A673 (cell line): ENCODE measurements around the gene ERCC6L2. TPM values are rescaled to one million over a fixed set of nuclear protein-coding genes. Genes with fewer than 3 reads are reported as not detected.

ENCODE experiments used
- BruUV-seq: library from RNA; stranded (reverse); fragments of 400-500 nt; replicated peaks from 2 replicates; lab custom pipeline; 2021; lab: Mats Ljungman, UMichigan
- CTCF ChIA-PET: fragments of 300-600 bp; sonication (Branson Sonifier 250); formaldehyde crosslinking; loops from one replicate; lab custom pipeline; 2022; ENCODE audit warnings: antibody characterized with exemption; lab: Charles Lee
- POLR2A ChIA-PET: fragments of 300-600 bp; sonication (Branson Sonifier 250); formaldehyde crosslinking; loops from one replicate; lab custom pipeline; 2022; ENCODE audit warnings: antibody characterized with exemption; ENCODE audit not compliant: low non-redundant PET; lab: Charles Lee
- DNase-seq: peaks from one replicate; pipeline ENCODE4 v3.0.0-alpha.2; 2015; ENCODE audit warnings: low spot score
- H3K27ac ChIP-seq: fragments of 200-600 bp; sonication (generic); 2 replicates; pipeline ENCODE4 v1.5.1; 2016; ENCODE audit warnings: mixed run types, low read depth, mild to moderate bottlenecking, mixed read lengths, antibody characterized with exemption, low read length; ENCODE audit not compliant: poor library complexity, severe bottlenecking
- H3K27me3 ChIP-seq: fragments of 200-600 bp; sonication (generic); replicated peaks from 2 replicates; pipeline ENCODE4 v1.6.1; 2017; ENCODE audit warnings: mixed run types, low read depth, mild to moderate bottlenecking, mixed read lengths, antibody characterized with exemption, low read length; ENCODE audit not compliant: insufficient read depth, poor library complexity
- H3K36me3 ChIP-seq: fragments of 200-600 bp; sonication (generic); 2 replicates; pipeline ENCODE4 v1.6.1; 2016; ENCODE audit warnings: mixed run types, mild to moderate bottlenecking, mixed read lengths, antibody characterized with exemption, low read length; ENCODE audit not compliant: insufficient read depth, poor library complexity, severe bottlenecking
- H3K4me1 ChIP-seq: fragments of 200-600 bp; sonication (generic); 2 replicates; pipeline ENCODE4 v1.6.1; 2017; ENCODE audit warnings: mixed run types, mild to moderate bottlenecking, mixed read lengths, antibody characterized with exemption, low read length; ENCODE audit not compliant: insufficient read depth, poor library complexity, severe bottlenecking
- H3K4me3 ChIP-seq: fragments of 200-600 bp; sonication (generic); 2 replicates; pipeline ENCODE4 v1.5.1; 2016; ENCODE audit warnings: low read depth, mixed run types, mild to moderate bottlenecking, mixed read lengths, low read length; ENCODE audit not compliant: poor library complexity, severe bottlenecking
- H3K9me3 ChIP-seq: fragments of 200-600 bp; sonication (generic); 2 replicates; pipeline ENCODE4 v1.6.1; 2016; ENCODE audit warnings: mixed run types, low read depth, mild to moderate bottlenecking, mixed read lengths, antibody characterized with exemption, low read length; ENCODE audit not compliant: poor library complexity, severe bottlenecking
- CTCF ChIP-seq: fragments of 300-800, 200-600 bp; sonication (generic); conservative IDR thresholded peaks from 2 replicates; pipeline ENCODE4 v1.5.1; 2017; ENCODE audit warnings: low read depth, mild to moderate bottlenecking, antibody characterized with exemption, low read length, moderate library complexity, mixed read lengths
- EZH2 ChIP-seq: fragments of 200-600 bp; sonication (generic); IDR thresholded peaks from 2 replicates; pipeline ENCODE4 v1.6.1; 2017; ENCODE audit warnings: borderline replicate concordance, low read depth, mild to moderate bottlenecking, mixed read lengths, antibody characterized with exemption, low read length; ENCODE audit not compliant: poor library complexity, severe bottlenecking
- intact Hi-C: fragments of 100-400 bp; cut with micrococcal nuclease; formaldehyde crosslinking; loops from one replicate; pipeline ENCODE4 v1.10.0; 2022; ENCODE audit not compliant: unreplicated experiment
- total RNA-seq: library from RNA; stranded (reverse); gene quantifications from 2 replicates; pipeline ENCODE4 v1.2.3, GENCODE V29; 2021

Gene ERCC6L2
- total RNA-seq, 1 experiment from 2014 or later, result 51.2 TPM

- H3K4me3 ChIP-seq, result no peak overlapping the region
- H3K4me1 ChIP-seq, result no peaks in the 10 kb centered on the region
- H3K36me3 ChIP-seq, result peaks cover 30% of the 10 kb centered on the region
- no peak for DNase-seq
- no peaks in the 10 kb centered on the region for H3K27me3 ChIP-seq
- intact Hi-C loops, result no loop called here
- CTCF ChIA-PET, result no interaction called here
- no peaks in the 10 kb centered on the region for H3K9me3 ChIP-seq
- BruUV-seq, result no TSS peak
- POLR2A ChIA-PET, result no interaction called here
- TF ChIP-seq CTCF (no peak), EZH2 (no peak)
- no peak overlapping the region for H3K27ac ChIP-seq
Measured at GRCh38 chr9:95970317-95970716, 94.8 kb downstream of the ERCC6L2 start.

- ChIA-PET CTCF (no interaction called here), POLR2A (no interaction called here)
- TF ChIP-seq EZH2 (no peak), CTCF (no peak)
- no peaks in the 10 kb centered on the region for H3K9me3 ChIP-seq
- peaks cover 30% of the 10 kb centered on the region for H3K36me3 ChIP-seq
- H3K4me1 ChIP-seq, result no peaks in the 10 kb centered on the region
- DNase-seq, result no peak
- H3K27ac ChIP-seq, result no peak overlapping the region
- no peak overlapping the region for H3K4me3 ChIP-seq
- no peaks in the 10 kb centered on the region for H3K27me3 ChIP-seq
- no TSS peak for BruUV-seq
- intact Hi-C loops, result no loop called here
Measured at GRCh38 chr9:95971815-95972214, 96.3 kb downstream of the ERCC6L2 start.

- Histone ChIP-seq H3K36me3 (peaks cover 30% of the 10 kb centered on the region), H3K4me3 (no peak overlapping the region), H3K27me3 (no peaks in the 10 kb centered on the region), H3K27ac (no peak overlapping the region), H3K4me1 (peaks cover 20% of the 10 kb centered on the region), H3K9me3 (no peaks in the 10 kb centered on the region)
- CTCF ChIA-PET, result no interaction called here
- no peak for DNase-seq
- TF ChIP-seq EZH2, result no peak
- TF ChIP-seq CTCF, result no peak
- POLR2A ChIA-PET, result no interaction called here
- BruUV-seq, result no TSS peak
- intact Hi-C loops, result no loop called here
Measured at GRCh38 chr9:95974389-95974788, 98.9 kb downstream of the ERCC6L2 start.
